HG02678 (cell line): ENCODE data around the gene YTHDC1.
"Not testable (repeated sequence)": the region's sequence is repeated elsewhere in the genome, so short reads cannot be mapped to it uniquely, and the experiment has no call there.

Experiments
- ATAC-seq: cut with Tn5 transposase; IDR thresholded peaks from one replicate; pipeline ENCODE4 v1.9.1; 2021; ENCODE audit warnings: mild to moderate bottlenecking, moderate library complexity; ENCODE audit not compliant: unreplicated experiment

Gene YTHDC1

GRCh38 chr4:68297137-68297536, 52.8 kb downstream of the YTHDC1 start:
- no peak for ATAC-seq

- no peak for ATAC-seq
Observed at GRCh38 chr4:68291256-68291655, 58.6 kb downstream of the YTHDC1 start.

DNA sequence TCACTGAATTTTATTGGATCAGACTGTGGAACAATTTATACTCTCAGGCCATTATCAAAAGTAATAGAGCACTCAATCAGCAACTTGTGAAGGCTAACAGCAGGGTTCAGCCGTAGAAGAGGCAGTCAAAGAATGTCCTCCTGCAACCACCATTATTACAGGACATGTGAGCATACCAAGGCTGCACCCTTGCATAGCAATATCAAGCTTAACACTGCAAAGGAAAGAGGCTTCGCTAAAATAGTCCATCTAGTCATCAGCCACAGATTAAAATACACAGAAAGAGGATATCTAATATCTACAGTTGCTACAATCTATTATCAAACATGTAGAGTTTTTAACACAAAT, 61.5 kb downstream of the YTHDC1 start:
- no peak for ATAC-seq

GRCh38 chr4:68287704-68288392, 62.0 kb downstream of the YTHDC1 start:
- no peak for ATAC-seq

DNA sequence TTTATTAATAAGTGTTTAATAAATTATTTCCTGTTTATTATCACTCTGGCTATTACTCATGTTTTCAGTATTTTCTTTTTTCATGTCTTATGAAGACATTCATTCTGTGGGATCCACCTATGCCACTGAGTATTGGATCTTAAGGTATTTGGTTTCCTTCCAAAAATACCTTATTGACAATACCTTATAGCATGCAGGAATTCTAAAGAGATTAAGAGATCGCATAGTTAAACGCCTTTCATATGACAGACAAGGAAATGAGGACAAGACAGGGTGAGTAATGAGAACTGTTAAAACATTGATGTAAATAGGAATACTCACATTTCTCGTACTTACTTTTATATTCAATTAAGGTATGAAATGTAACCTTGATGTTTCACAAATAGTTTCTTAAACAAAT, 66.2 kb downstream of the YTHDC1 start:
- ATAC-seq, result no peak

GRCh38 chr4:68283095-68283494, 66.8 kb downstream of the YTHDC1 start:
- ATAC-seq, result no peak

GRCh38 chr4:68281796-68282740, 67.8 kb downstream of the YTHDC1 start:
- ATAC-seq, result not testable (repeated sequence)

DNA sequence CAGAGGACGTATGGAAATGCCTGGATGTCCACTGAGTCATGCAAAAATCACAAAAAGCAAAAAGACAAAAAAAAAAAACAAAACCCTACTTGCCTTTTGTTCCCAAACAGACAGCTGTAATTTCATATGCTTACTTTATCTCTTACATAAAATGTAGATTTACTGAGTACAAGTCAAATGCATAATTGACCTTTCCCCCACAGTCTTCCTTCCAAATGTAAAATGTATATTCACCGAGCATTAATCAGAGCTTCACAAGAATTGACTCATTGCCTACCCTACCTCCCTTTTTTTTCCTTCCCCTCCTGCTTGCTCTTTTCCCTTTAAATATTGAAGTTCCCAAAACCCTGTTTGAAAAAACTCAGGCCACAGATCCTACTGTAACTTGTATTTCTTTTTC, 71.9 kb downstream of the YTHDC1 start:
- no peak for ATAC-seq

DNA sequence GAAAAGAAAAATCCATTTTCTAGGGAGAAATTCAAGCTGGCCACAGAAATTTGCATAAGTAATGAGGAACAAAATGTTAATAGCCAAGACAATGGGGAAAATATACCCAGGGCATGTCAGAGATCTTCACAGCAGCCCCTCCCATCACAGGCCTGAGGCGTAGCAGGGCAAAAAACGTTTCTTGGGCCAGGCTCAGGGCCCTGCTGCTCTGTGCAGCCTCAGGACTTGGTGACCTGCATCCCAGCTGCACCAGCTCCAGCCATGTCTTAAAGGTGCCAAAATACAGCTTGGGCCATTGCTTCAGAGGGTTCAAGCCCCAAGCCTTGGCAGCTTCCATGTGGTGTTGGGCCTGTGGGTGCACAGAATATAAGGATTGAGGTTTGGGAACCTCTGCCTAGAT, 72.3 kb downstream of the YTHDC1 start:
- ATAC-seq, result no peak

GRCh38 chr4:68272860-68273259, 77.0 kb downstream of the YTHDC1 start:
- ATAC-seq, result peak; percentile 45

DNA sequence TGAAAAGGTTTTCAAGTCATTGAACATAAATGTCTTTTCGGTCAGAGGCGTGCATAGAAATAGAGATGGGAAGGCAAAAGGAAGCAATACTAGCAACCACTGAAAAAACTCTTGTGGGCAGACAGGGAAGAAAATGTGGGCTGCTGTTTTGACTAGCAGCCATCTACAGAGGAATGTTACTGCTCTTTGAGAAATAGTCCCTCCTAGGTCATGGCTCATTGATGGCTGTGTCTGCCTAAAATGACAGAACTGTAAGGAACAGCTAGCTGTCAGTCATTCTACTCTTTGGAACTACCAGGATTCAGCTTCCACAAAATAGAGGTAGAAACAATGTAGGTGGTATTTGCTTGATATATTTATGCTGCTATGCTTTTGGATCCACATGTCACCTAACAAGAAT, 77.5 kb downstream of the YTHDC1 start:
- ATAC-seq, result peak; percentile 57

DNA sequence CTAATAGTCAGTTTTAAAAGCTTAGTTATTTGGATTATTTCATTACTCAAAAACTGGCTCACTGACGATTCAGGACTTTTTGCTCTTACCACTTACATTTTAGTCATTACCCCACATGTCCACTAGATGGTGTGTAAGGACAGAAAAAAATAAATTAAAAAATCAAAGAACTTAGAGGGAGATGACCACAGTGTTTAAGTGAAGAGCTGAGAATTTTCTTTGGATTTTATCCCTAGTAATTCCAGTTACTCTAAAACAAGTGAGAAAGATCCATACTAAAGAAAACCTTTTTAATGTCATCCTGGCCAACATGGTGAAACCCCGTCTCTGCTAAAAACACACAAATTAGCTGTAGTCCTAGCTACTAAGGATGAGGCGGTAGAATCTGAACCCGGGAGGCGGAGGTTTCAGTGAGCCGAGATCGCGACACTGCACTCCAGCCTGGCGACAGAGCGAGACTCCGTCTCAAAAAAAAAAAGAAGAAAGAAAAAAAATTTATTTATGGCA, 78.0 kb downstream of the YTHDC1 start:
- ATAC-seq, result peak; percentile 70

GRCh38 chr4:68267433-68267944, 82.4 kb downstream of the YTHDC1 start:
- ATAC-seq, result no peak

- no peak for ATAC-seq
Observed at GRCh38 chr4:68264875-68265565, 84.9 kb downstream of the YTHDC1 start.
